ENCODE measurements around the gene GBA2. TPM values are rescaled to one million over a fixed set of nuclear protein-coding genes. Genes with fewer than 3 reads are reported as not detected.

The GBA2 gene
- polyA plus RNA-seq, 1 donor (not counting 4 experiments of a cell fraction or from before 2014, with no cell fraction given), result 31.7 TPM

DNA sequence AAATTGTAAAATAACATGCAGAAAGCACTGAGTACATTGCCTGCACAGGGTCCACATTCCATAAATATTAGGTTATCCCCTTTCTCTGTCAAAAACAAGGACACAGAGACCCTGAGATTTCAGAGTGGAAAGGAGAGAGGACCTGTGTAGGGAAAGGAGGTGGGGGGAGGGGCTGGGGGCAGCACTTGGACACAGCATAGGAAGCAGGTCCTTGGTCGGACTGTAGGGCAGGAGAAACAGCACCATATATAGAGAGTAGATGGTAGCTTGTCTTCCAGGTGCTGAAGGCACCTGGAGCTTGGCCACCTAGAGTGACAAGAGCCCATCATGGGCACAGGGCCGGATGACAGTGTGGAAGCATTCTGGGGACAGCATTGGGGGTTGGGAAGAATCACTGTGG, 61.7 kb downstream of the GBA2 start:
- Histone ChIP-seq H3K36me3 (ENCODE audit: control insufficient read depth in 2 of 2, extremely low read depth in 1 of 2, insufficient read depth in 2 of 2, low read length in 2 of 2) (peaks cover 4 to 6% of the 10 kb centered on the region in 2 experiments), H2AFZ (ENCODE audit: control insufficient read depth, low read length) (no peak overlapping the region), H3K9me3 (ENCODE audit: control insufficient read depth, low read depth, low read length) (no peaks in the 10 kb centered on the region), H4K20me1 (ENCODE audit: control insufficient read depth, extremely low read depth, insufficient read depth, low read length) (no peaks in the 10 kb centered on the region), H3K4me2 (ENCODE audit: control insufficient read depth, extremely low read depth, insufficient read depth, low read depth, low read length) (no peak overlapping the region), H3K27me3 (ENCODE audit: control insufficient read depth, extremely low read depth, insufficient read depth, low read length) (no peaks in the 10 kb centered on the region), H3K27ac (ENCODE audit: control insufficient read depth, insufficient read depth, low read length) (no peak overlapping the region), H3K4me3 (ENCODE audit: control insufficient read depth in 2 of 3, extremely low read depth in 1 of 3, insufficient read depth in 2 of 3, low read depth in 1 of 3, low read length in 3 of 3) (no peak overlapping the region), H3K9ac (ENCODE audit: control insufficient read depth, extremely low read depth, insufficient read depth, low read length) (no peak overlapping the region), H3K9me1 (ENCODE audit: control insufficient read depth, extremely low read depth, insufficient read depth, low read length) (no peaks in the 10 kb centered on the region), H3K79me2 (ENCODE audit: control insufficient read depth, insufficient read depth, low read length) (no peaks in the 10 kb centered on the region), H3K4me1 (ENCODE audit: control insufficient read depth, extremely low read depth, insufficient read depth, low read length) (peaks cover 16% of the 10 kb centered on the region)
- no peak for TF ChIP-seq EZH2 (IDR thresholded peaks at IDR 0.05; ENCODE audit: low read length)
- TF ChIP-seq, protein P1, sequence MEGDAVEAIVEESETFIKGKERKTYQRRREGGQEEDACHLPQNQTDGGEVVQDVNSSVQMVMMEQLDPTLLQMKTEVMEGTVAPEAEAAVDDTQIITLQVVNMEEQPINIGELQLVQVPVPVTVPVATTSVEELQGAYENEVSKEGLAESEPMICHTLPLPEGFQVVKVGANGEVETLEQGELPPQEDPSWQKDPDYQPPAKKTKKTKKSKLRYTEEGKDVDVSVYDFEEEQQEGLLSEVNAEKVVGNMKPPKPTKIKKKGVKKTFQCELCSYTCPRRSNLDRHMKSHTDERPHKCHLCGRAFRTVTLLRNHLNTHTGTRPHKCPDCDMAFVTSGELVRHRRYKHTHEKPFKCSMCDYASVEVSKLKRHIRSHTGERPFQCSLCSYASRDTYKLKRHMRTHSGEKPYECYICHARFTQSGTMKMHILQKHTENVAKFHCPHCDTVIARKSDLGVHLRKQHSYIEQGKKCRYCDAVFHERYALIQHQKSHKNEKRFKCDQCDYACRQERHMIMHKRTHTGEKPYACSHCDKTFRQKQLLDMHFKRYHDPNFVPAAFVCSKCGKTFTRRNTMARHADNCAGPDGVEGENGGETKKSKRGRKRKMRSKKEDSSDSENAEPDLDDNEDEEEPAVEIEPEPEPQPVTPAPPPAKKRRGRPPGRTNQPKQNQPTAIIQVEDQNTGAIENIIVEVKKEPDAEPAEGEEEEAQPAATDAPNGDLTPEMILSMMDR (optimal IDR thresholded peaks at IDR 0.05 in 1 of 3, IDR thresholded peaks at IDR 0.05 in 1 of 3, conservative IDR thresholded peaks at IDR 0.05 in 1 of 3; ENCODE audit: extremely low read depth in 1 of 3, insufficient read depth in 2 of 3, low read length in 3 of 3), result no peak
- no peak for FAIRE-seq
- DNase-seq (ENCODE audit: low read depth, low spot score), result no peak
- dilution Hi-C loops (cut with MboI; ENCODE audit: extremely low pct_ligation_motif_present, low sequenced_read_pairs), result no loop called here

Small RNA genes within 50 kb of the gene (small RNA-seq; reads per million reads assigned to genes)
- 0 to 0.33 (median 0) reads per million in 3 experiments for gene MIR6853 (ENCODE audit: insufficient read length in 3 of 3, low read depth in 3 of 3, low replicate concordance in 1 of 3)

Other genes with a start within 250 kb of the GBA2 start
- gene TESK1, start 144.0 kb downstream of the GBA2 start, polyA plus RNA-seq, result 11.2 to 13.5 TPM (median 11.8 TPM) in 3 replicates
- 0.66 to 2.4 TPM (median 0.82 TPM) in 3 replicates for gene CD72, start 130.8 kb downstream of the GBA2 start, polyA plus RNA-seq
- not detected in 3 replicates for gene SIT1, start 98.3 kb downstream of the GBA2 start, polyA plus RNA-seq
- gene RMRP, start 91.2 kb downstream of the GBA2 start, polyA plus RNA-seq, result 21.6 to 91.8 TPM (median 40.5 TPM) in 3 replicates
- gene CCDC107, start 90.9 kb downstream of the GBA2 start, polyA plus RNA-seq, result 10.5 to 14.3 TPM (median 14.1 TPM) in 3 replicates
- 0.88 to 3.3 TPM (median 2.4 TPM) in 3 replicates for gene ARHGEF39, start 84.0 kb downstream of the GBA2 start, polyA plus RNA-seq
- 0.89 to 9.5 TPM (median 7.2 TPM) in 3 replicates for gene CA9, start 75.3 kb downstream of the GBA2 start, polyA plus RNA-seq
- 30.1 to 67.0 TPM (median 53.1 TPM) in 3 replicates for gene TPM2, start 59.3 kb downstream of the GBA2 start, polyA plus RNA-seq
- gene TLN1, start 17.0 kb downstream of the GBA2 start, polyA plus RNA-seq, result 53.0 to 98.3 TPM (median 54.6 TPM) in 3 replicates
- gene CREB3, start 16.6 kb downstream of the GBA2 start, polyA plus RNA-seq, result 24.6 to 33.2 TPM (median 27.0 TPM) in 3 replicates
- 17.6 to 19.8 TPM (median 18.3 TPM) in 3 replicates for gene RGP1, start 59 bp upstream of the GBA2 start, polyA plus RNA-seq
- not detected in 3 replicates for gene MSMP, start 5.0 kb upstream of the GBA2 start, polyA plus RNA-seq
- gene NPR2, start 42.4 kb upstream of the GBA2 start, polyA plus RNA-seq, result 3.5 to 5.0 TPM (median 3.9 TPM) in 3 replicates
- gene SPAG8, start 63.0 kb upstream of the GBA2 start, polyA plus RNA-seq, result 0.06 to 0.13 TPM (median 0.08 TPM) in 3 replicates
- gene HINT2, start 65.8 kb upstream of the GBA2 start, polyA plus RNA-seq, result 11.6 to 16.6 TPM (median 16.6 TPM) in 3 replicates
- gene FAM221B, start 79.5 kb upstream of the GBA2 start, polyA plus RNA-seq, result not detected in 3 replicates
- 1.3 to 2.0 TPM (median 2.0 TPM) in 3 replicates for gene TMEM8B, start 80.0 kb upstream of the GBA2 start, polyA plus RNA-seq
- not detected in 3 replicates for gene OR13J1, start 121.2 kb upstream of the GBA2 start, polyA plus RNA-seq
- gene HRCT1, start 157.0 kb upstream of the GBA2 start, polyA plus RNA-seq, result not detected in 3 replicates
- gene SPAAR, start 160.3 kb upstream of the GBA2 start, polyA plus RNA-seq, result not detected in 3 replicates
- gene OR2S2, start 208.9 kb upstream of the GBA2 start, polyA plus RNA-seq, result not detected in 3 replicates